ENCODE data around the gene AGPAT4. TPM values are rescaled to one million over a fixed set of nuclear protein-coding genes. Genes with fewer than 3 reads are reported as not detected.
A peak's percentile ranks its signal among the peaks of the same experiment; 100 is the strongest.

The AGPAT4 gene
- total RNA-seq, 2 donors from 2014 or later: 17.0 to 23.8 TPM

DNA sequence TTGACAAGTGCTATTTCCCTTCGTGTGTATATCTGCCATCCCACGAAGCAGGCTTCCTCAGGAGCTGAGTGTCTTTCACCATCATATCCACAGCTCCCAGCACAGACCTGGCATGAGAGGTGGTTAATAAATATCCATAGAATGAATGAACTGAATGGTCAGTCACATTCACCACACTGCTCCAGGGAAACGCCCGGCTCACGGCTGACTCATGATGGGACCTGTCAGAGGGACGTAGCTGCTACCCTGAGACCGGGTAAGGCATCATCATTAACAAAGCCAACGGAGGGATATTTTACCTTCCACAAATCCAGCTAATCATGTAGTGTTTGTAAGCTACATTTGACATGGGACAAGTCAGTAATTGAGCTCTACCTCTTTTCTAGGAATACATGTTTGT, 12.5 kb downstream of the AGPAT4 start:
- H3K4me3 ChIP-seq: no peak overlapping the region
- no peak for ATAC-seq (ENCODE audit: insufficient number of reproducible peaks, low FRiP score, low read depth)
- TF ChIP-seq, protein P1, sequence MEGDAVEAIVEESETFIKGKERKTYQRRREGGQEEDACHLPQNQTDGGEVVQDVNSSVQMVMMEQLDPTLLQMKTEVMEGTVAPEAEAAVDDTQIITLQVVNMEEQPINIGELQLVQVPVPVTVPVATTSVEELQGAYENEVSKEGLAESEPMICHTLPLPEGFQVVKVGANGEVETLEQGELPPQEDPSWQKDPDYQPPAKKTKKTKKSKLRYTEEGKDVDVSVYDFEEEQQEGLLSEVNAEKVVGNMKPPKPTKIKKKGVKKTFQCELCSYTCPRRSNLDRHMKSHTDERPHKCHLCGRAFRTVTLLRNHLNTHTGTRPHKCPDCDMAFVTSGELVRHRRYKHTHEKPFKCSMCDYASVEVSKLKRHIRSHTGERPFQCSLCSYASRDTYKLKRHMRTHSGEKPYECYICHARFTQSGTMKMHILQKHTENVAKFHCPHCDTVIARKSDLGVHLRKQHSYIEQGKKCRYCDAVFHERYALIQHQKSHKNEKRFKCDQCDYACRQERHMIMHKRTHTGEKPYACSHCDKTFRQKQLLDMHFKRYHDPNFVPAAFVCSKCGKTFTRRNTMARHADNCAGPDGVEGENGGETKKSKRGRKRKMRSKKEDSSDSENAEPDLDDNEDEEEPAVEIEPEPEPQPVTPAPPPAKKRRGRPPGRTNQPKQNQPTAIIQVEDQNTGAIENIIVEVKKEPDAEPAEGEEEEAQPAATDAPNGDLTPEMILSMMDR (IDR thresholded peaks at IDR 0.05): no peak
- no peaks in the 10 kb centered on the region for H3K36me3 ChIP-seq
- no peak for DNase-seq (ENCODE audit: low spot score)
- H3K9me3 ChIP-seq: no peaks in the 10 kb centered on the region
- no peak overlapping the region for H3K27ac ChIP-seq
- no peaks in the 10 kb centered on the region for H3K27me3 ChIP-seq (replicated peaks; ENCODE audit: insufficient read depth)
- peaks cover 0 to 10% of the 10 kb centered on the region in 2 donors for H3K4me1 ChIP-seq (ENCODE audit: control insufficient read depth in 1 of 2, low read depth in 2 of 2)

DNA sequence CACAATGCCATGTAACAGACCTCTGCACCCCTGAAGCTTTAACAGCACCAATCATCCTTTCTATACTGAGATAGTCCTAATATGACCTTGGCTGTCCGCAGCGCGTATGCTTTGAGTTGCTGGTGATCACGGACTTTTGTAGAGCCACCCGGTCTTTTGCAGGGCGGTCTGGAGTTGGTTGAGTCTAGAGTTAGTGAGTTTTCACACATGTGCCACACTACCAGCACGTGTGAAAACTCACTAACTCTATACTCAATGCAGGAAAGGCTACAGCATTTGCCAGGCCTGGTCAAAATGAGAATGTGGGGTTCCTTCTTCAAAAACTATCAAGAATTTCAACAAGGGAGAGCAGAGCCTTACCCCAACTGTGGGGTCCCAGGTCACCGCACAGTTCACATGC, 14.6 kb downstream of the AGPAT4 start:
- H3K27me3 ChIP-seq (replicated peaks; ENCODE audit: insufficient read depth): no peaks in the 10 kb centered on the region
- H3K27ac ChIP-seq: no peak overlapping the region
- no peak overlapping the region for H3K4me3 ChIP-seq
- DNase-seq (ENCODE audit: low spot score) (no peak), ATAC-seq (ENCODE audit: insufficient number of reproducible peaks, low FRiP score, low read depth) (no peak)
- H3K36me3 ChIP-seq: no peaks in the 10 kb centered on the region
- TF ChIP-seq, protein P1 (IDR thresholded peaks at IDR 0.05): no peak
- H3K9me3 ChIP-seq: no peaks in the 10 kb centered on the region
- H3K4me1 ChIP-seq (ENCODE audit: control insufficient read depth in 1 of 2, low read depth in 2 of 2): peaks cover 0 to 10% of the 10 kb centered on the region in 2 donors

DNA sequence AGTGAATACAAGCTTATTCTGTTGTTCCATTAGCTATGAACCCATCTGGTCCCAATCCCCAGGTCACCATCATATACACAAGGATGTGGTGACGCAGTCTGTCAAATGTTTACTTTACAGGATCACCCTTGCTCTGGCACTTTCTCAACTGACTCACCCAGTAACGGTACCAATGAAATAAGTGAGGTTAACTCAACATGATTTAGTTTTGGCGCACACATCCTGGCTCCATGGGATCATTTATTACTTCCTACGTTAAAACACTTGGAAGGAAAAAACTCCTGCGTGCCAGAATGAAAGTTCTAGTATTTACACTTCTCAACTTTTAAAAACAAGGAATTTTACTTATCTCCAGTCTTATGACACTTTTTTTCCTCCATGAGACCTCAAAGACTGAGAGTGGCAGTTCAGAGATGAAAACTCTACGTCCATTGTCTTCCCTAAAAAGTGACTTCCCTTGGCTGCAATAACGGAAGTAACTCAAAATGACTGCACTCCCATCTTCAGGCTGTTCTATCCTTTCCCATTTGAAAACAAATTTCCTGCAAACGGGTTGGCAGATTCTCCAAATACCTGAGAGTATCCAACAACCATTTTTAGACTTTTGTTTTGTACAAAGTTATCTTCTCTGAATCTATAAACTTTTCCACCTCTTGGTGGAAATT, 15.9 kb downstream of the AGPAT4 start:
- peak; percentile 46 for DNase-seq (ENCODE audit: low spot score)
- no peaks in the 10 kb centered on the region for H3K9me3 ChIP-seq
- H3K27me3 ChIP-seq (replicated peaks; ENCODE audit: insufficient read depth): no peaks in the 10 kb centered on the region
- peak overlapping the region; percentile 43 for H3K4me3 ChIP-seq
- H3K4me1 ChIP-seq (ENCODE audit: control insufficient read depth in 1 of 2, low read depth in 2 of 2): peaks cover 0 to 10% of the 10 kb centered on the region in 2 donors
- peak overlapping the region in 1 of 2 donors; percentile 50 for H3K27ac ChIP-seq
- TF ChIP-seq, protein P1 (IDR thresholded peaks at IDR 0.05): no peak
- H3K36me3 ChIP-seq: no peaks in the 10 kb centered on the region
- peak; percentile 85 for ATAC-seq (ENCODE audit: insufficient number of reproducible peaks, low FRiP score, low read depth)

DNA sequence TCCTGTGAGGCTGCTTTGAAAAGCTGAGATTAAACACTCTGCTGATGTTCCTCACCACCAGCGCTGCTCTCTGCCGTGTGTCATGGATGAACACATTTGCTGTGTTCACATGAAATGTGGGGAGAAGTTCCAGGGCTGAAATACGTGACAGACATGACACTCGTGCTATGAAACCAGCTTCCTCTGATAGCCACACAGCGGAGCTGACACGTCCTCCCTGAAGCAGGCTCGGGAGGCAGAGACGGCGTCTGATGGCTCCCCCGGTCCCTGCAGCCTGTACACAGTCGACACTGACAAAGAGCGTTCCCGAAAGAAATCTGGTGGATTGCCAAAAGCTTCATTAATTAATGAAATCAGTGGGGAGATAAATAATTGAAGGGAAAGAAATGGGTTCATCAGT, 17.5 kb downstream of the AGPAT4 start:
- Histone ChIP-seq H3K27ac (no peak overlapping the region), H3K9me3 (no peaks in the 10 kb centered on the region), H3K36me3 (no peaks in the 10 kb centered on the region), H3K27me3 (replicated peaks; ENCODE audit: insufficient read depth) (no peaks in the 10 kb centered on the region), H3K4me3 (no peak overlapping the region), H3K4me1 (ENCODE audit: control insufficient read depth in 1 of 2, low read depth in 2 of 2) (peaks cover 0 to 10% of the 10 kb centered on the region in 2 donors)
- ATAC-seq (ENCODE audit: insufficient number of reproducible peaks, low FRiP score, low read depth): no peak
- no peak for DNase-seq (ENCODE audit: low spot score)
- TF ChIP-seq, protein P1 (IDR thresholded peaks at IDR 0.05): no peak

DNA sequence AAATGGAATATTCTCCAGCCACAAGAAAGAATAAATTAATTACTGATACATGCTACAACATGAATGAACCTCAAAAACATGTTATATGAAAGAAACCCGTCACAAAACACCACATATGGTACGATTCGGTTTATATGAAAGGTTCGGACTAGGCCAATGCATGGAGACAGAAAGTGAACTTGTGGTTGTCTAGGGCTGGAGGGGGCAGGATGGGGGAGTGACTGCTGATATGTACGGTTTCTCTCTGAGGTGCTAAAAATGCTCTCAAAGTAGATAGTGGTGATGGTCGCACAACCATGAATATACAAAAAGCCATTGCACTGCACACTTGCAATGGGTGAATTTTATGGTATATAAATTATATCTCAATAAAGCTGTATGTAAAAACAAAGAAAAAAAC, 18.3 kb downstream of the AGPAT4 start:
- H3K36me3 ChIP-seq: no peaks in the 10 kb centered on the region
- no peaks in the 10 kb centered on the region for H3K27me3 ChIP-seq (replicated peaks; ENCODE audit: insufficient read depth)
- no peak overlapping the region for H3K4me3 ChIP-seq
- no peak for DNase-seq (ENCODE audit: low spot score)
- no peak overlapping the region for H3K27ac ChIP-seq
- ATAC-seq (ENCODE audit: insufficient number of reproducible peaks, low FRiP score, low read depth): no peak
- TF ChIP-seq, protein P1 (IDR thresholded peaks at IDR 0.05): no peak
- H3K9me3 ChIP-seq: no peaks in the 10 kb centered on the region
- H3K4me1 ChIP-seq (ENCODE audit: control insufficient read depth in 1 of 2, low read depth in 2 of 2): peaks cover 0 to 10% of the 10 kb centered on the region in 2 donors

Measured in thoracic aorta (tissue), 2 donors.